Adipose tissue (tissue), 3 donors: ENCODE measurements around the gene TEX36. TPM values are rescaled to one million over a fixed set of nuclear protein-coding genes. Genes with fewer than 3 reads are reported as not detected.
"Not testable (repeated sequence)": the region's sequence is repeated elsewhere in the genome, so short reads cannot be mapped to it uniquely, and the experiment has no call there.

Source experiments
- H3K27ac ChIP-seq: one replicate; pipeline ENCODE4 v1.5.1; 2013; ENCODE audit warnings: low read depth, low read length
- WGBS, 3 donors: extraction: QIAGEN DNeasy Blood & Tissue Kit; methylation state at CpG; one replicate each; pipeline ENCODE4 v1.1.7; 2013; 5-methylcytosine and 5-hydroxymethylcytosine counted together
- polyA plus RNA-seq, 3 donors: library from polyadenylated mRNA; stranded (reverse); fragments of 200-250 nt; gene quantifications; one replicate each; pipeline ENCODE4 v1.2.3, GENCODE V29; 2013
- donor health status: healthy with polysubstance abuse.
- donor health status: Bipolar disorder and iron deficiency.
- donor health status: healthy.

TEX36 gene
- polyA plus RNA-seq, 3 donors: not detected

DNA sequence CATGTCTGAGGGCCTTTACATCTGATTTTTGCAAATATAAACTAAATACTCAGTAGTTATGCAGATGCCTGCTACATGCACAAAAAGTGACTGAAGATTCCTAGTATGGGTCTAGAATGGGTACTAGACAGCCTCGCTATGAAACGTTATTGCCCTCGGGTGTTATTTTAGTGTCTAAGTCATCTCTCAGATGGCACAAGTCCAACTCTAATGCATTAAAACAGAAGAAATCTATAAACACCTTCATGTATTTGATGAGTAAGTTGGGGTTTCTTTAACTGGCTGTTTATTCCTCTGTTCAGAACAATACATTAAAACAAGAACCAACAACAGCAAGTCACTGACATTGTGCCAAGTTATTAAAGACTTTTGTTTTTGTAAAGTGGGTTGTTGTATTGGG lies 41.6 kb downstream of the TEX36 start:
- H3K27ac ChIP-seq: no peak overlapping the region
- WGBS, 3 donors: 74 to 86% (median 80%) methylated on average over 3 of the region's 3 CpGs

DNA sequence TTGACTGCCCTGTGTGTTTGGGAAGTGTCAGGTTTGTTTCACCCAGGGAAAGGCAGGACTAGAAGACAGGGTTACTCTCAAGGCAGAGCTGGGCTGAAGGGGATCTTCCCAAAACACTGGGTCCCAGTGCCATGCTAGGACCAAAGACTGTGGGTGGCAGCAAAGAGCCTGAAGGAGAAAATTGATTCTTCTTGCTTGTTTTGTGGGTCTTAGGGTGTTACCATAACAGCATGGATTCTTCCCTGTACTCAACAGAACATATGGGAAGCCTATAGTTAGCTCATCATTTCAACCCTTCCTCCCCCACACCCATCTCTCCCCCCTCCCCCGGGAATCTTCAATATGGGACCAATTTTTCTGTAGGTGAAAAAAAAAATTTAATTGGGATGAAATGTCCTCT lies 42.3 kb downstream of the TEX36 start:
- H3K27ac ChIP-seq: no peak overlapping the region
- WGBS, 3 donors: 78 to 94% (median 79%) methylated on average over 1 of the region's 1 CpG

DNA sequence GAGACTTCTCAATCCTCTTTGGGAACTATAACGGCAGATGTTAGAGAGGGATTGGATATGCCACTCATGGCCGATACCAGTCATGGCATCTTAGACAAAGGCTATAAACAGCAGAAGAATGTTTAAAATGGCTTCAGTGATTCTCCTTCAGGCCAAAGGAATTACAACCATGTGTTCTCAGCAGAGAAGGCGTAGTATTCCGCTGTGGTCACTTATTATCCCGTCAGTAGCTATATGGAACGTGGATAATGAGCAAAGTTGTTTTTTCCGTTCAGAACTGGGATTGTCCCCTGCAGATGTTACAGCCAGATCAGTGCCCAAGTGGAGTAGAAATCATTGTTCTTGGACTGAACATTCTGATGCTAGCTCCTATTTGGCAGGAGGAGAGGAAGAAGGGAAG lies 43.1 kb downstream of the TEX36 start:
- no peak overlapping the region for H3K27ac ChIP-seq
- WGBS, 3 donors: 78 to 89% (median 80%) methylated on average over 7 of the region's 7 CpGs

DNA sequence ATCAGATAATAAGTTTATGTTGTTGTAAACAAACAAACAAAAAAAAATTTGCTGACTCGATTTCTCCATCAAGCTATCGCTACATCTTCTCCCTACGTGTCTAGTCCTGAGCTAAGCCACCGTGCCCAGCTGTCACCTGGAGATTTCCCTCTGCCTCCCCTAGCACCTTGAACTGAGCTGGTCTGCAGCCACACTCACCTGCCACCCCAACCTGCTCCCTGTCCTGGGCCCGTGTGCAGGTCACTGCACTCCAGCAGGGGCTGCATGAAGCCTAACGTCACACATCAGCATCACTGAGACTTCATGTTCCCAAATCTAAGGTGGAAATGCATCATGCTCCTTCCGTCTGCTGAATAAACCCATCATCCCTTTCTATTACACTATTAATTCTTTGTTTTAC lies 44.4 kb downstream of the TEX36 start:
- WGBS, 3 donors: 59 to 76% (median 71%) methylated on average over 7 of the region's 7 CpGs

DNA sequence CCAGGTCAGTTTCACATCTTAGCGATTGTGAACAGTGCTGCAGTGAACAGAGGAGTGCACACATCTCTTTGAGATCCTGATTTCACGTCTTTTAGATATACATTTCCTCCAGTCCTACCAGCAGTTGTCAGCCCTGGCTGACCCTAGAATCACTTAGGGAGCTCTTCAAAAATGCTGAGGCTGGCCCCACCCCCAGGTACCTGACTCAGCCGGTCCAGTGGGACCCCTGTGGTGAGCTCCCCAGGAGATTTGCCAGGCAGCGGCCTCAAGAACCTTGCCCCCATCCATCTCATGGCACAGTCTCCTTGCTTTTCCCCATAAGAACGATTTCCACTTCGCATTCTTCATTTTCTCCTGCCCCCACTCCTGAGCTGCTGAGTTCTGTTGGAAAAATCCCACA lies 45.5 kb downstream of the TEX36 start:
- WGBS, 3 donors: 65 to 81% (median 81%) methylated on average over 6 of the region's 6 CpGs
- no peak overlapping the region for H3K27ac ChIP-seq

More for the DNA sequence above, 44.4 kb downstream of the TEX36 start:
- H3K27ac ChIP-seq: no peak overlapping the region

DNA sequence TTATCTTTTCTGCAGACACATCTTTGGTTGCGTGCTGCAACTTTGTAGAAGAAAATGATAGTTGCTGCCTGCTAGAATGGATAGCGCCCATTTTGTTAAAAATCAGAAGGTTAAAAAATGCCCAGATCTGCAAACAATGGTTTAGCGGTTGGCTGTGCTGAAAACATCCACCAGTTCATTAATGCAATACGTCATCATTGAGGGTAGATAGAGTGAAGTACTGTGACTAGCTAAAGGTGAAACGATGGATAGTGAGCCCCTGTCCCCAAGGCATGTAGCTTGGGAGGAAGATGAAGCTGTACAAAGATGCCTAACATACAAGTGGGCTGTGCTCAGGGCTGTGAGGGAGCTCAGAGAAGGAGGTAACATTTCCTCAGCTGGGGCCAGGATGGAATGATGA lies 48.4 kb downstream of the TEX36 start:
- 83 to 95% (median 87%) methylated on average over 5 of the region's 5 CpGs for whole genome bisulfite sequencing, 3 donors
- no peak overlapping the region for H3K27ac ChIP-seq

DNA sequence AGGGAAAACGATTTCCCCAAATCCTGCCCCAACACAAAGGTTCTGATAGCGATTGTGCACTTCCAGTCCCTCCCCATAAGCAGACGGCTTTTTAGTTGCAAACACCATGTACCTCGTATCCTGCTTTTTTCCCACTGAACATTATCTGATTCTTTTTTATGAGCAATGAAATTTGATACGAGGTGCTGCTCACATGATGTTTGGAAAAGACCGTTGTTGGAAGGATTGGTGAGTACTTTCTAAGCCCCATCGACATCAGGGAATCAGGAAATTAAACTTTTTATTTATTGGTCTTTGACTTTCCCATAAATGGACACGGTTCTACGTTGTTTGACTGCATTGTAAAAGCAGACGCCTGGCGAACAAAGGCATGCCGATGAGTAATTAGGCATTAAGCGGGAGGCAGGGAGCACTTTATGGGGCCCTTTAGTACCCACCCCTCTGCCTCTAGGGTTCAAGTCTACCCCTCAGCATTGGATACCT lies 49.4 kb downstream of the TEX36 start:
- 48 to 61% (median 60%) methylated on average over 13 of the region's 13 CpGs for WGBS, 3 donors
- H3K27ac ChIP-seq: no peak overlapping the region

DNA sequence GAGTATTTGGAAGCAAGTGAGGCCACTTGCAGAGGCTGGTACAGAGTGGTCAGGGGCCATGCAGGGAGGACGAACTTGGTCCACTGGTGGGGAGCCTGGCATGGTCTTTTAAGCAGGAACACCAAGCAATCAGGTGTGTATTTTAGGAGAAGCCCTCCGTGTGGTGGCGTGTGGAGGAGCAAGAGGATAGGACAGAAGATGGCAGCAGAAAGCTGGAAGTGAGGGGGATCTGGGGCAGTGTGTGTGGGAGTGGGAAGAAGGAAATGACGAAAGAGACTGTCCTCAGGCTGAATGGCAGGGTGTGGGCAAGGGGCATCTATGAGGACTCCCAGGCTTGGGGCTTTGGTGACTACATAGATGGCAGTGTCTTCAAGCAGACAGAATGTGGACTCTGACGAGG lies 51.2 kb downstream of the TEX36 start:
- WGBS, 3 donors: 78 to 83% (median 82%) methylated on average over 5 of the region's 5 CpGs
- no peak overlapping the region for H3K27ac ChIP-seq

DNA sequence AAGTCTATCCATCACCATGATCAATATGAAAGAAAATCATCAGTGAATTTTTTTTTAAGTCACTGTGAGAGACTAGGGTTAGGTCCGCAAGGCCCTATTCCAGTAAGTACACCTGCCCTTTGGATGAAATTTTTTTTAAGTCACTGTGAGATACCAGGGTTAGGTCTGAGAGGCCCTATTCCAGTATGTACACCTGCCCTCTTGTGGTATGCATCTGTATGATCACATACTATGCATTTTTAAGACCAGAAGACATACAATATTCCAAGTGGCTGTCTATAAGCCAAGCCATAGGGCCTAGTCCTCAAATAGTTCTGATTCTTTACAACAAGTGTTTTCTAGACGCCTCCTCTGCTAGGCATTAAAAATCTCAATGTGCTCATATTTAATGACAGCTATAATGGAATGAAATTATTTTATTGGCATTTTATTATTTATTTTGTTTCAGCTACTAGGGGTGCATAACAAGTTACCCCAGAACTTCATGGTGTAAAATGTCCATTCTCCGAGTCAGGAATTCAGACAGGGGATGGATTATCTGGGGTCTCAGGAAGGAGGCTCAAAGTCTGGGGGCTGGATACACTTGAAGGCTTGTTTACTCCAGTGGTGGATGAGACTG lies 53.1 kb downstream of the TEX36 start:
- WGBS, 3 donors: 62 to 90% (median 89%) methylated on average over 3 of the region's 3 CpGs
- H3K27ac ChIP-seq: no peak overlapping the region

DNA sequence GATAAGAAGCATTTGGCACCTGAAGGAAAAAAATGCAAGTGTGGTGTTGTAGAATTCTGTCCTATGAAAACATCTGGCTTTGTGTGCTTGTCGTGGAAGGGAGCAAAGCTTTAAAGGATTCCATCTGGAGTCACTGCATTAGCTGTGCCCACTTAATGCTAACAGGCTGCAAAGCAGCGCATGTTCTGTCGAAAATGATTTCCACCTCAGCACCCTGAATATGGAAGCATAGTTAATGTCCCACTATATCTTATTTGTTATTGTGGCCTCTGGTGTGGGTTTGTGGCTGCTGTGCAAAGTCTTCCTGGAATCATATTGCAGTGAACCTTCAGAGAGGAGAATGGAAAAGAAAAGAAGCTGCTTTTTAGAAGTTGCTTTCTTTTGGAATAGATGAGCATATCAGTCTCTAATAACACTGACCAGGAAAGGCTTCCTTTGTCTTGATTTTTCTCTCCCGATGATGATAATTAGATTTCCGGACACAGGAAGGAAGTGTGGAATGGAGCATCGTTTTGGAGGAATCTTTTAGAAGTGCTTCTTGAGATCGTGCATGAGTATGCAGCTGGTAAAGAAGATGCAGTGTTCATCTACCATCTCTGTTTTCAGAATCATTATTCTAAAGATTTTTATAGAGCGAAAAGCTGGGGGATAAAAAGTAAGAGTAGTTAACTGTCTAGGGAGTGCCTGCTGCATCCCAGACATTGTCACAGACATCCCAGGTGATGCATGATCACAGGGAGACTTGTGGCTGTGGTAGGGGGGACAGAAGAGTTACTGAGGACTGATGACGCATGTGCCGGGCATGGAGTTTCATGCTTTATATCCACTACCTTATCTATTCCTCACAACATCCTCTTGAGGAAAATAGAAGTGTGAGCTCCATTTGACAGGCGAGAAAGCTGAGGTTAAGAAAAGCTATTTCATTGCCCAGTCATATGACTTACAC lies 54.6 kb downstream of the TEX36 start:
- H3K27ac ChIP-seq: no peak overlapping the region
- WGBS, 3 donors: 69 to 81% (median 72%) methylated on average over 11 of the region's 11 CpGs

DNA sequence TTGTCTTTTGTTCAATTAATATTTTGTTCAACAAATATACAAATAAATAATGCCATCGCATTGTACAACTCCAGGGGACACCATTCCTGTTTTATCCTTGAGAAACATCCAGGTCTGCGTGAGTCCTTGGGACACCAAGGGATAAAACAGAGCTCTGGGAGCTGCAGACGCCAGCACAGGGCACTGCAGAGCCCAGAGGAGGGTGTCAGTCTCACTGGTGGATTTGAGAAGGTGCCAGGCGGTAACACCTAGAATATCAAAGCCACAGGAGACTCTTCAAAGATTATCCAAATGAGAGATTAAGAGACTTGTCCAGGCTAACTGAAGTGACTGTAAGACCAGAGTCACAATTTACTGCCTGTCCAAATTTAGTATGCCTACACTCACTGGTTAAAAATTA lies 55.3 kb downstream of the TEX36 start:
- WGBS, 3 donors: 73 to 90% (median 90%) methylated on average over 4 of the region's 4 CpGs
- H3K27ac ChIP-seq: no peak overlapping the region

DNA sequence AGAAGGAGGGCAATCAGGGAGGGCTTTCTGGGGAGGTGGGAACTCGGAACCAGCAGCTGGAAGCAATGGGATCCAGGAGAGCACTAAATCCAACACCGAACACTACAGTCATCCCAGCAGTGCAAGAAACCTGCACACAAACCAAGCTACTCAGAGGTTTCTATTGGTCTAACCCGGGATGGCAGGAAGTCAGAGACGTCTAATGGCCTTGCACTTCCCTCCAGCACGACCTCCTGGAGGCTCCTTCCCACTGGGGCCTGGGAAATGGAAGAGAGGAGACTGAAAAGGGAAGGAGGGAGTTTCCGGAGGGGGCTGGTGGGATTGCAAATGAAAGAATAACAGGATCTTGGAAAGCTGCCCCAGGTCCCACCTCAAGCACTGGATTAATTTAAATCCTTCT lies 56.3 kb downstream of the TEX36 start:
- 34 to 65% (median 36%) methylated on average over 6 of the region's 6 CpGs for WGBS, 3 donors
- no peak overlapping the region for H3K27ac ChIP-seq

DNA sequence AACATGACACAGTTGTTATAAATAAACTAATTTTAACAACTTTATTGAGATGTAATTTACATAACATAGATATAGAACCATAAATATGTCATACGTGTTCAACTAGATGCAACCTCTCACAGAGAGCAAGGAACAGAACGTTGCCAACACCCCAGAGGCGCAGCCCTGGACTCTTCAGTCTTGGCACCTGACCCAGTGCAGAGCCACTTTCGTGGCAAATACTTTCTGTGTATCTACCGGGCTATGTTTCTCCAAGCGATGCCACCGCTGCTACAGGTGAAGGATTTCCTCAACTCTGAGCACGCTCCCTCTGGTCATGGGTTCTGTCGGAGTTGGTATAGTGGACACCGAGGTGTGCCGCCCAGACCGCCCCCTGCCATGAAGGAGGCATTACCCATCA lies 57.4 kb downstream of the TEX36 start:
- 88 to 92% (median 89%) methylated on average over 12 of the region's 12 CpGs for WGBS, 3 donors
- no peak overlapping the region for H3K27ac ChIP-seq

DNA sequence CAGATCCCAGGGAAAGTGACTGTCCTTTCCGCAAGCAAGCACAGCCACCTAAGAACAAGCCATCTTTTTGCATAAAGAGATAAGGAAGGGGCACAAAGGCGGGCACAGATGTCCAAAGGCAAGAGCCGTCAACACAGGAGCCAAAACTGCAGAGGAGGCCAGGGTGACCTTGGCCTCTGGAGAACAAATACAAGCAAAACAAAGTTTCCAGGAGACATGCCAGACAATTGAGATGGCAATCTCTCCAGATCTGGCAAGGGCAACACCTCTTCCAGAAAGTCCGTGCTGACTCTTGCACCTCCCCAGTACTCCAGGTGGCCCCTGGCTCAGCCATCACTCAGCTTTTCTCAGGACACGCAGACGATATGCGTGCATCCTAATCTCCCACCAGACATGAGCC lies 58.2 kb downstream of the TEX36 start:
- WGBS, 3 donors: 44 to 89% (median 88%) methylated on average over 7 of the region's 7 CpGs
- no peak overlapping the region for H3K27ac ChIP-seq

DNA sequence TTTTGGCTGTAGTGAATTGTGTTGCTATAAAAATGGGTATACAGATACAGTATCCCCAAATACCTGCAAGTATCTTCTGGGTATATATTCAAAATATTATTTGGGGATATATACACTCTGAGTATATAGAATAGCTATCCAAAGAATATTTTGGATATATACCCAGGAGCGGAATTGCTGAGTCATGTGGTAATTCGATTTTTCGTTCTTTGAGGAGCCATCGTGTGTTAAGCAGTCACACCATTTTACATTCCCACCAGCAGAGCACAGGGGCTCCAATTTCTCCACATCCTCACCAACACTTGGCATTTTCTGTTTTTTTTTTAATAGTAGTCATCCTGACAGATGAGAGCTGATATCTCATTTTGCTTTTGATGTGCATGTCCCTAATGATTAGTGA lies 61.9 kb downstream of the TEX36 start:
- 95 to 97% (median 95%) methylated on average over 4 of the region's 4 CpGs for WGBS, 3 donors
- no peak overlapping the region for H3K27ac ChIP-seq

DNA sequence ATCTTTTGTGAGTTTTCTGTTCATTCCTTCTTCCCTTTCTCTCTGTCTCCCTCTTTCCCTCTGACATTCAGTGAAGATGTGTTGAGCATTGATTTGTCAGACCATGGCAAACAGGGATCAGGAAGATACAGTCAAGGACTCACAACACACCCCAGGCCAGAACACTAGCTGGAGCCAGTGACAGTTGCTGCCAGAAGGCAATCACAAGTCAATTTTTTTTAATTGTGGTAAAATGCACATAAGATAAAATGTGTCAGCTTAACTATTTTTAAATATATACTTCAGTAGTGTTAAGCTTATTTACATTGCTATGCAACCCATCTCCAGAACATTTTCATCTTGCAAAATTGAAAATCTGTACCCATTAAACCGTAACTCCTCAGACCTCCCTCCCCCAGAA lies 62.6 kb downstream of the TEX36 start:
- no peak overlapping the region for H3K27ac ChIP-seq
- 41 to 87% (median 85%) methylated on average over 1 of the region's 1 CpG for WGBS, 3 donors

DNA sequence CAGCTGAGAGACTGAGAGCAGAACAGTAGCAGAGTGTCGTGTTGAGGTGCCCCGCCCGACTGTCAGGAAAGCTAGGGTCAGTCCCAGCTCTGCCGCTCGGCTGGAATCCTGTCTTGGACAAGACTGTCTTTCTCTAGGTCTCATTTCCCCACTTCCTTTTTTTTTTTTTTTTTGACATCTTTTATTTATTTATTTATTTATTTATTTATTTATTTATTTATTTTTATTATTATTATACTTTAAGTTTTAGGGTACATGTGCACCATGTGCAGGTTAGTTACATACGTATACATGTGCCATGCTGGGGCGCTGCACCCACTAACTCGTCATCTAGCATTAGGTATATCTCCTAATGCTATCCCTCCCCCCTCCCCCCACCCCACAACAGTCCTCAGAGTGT lies 69.9 kb downstream of the TEX36 start:
- 86 to 93% (median 90%) methylated on average over 7 to 8 of the region's 8 CpGs for WGBS, 3 donors
- not testable (repeated sequence) for H3K27ac ChIP-seq

DNA sequence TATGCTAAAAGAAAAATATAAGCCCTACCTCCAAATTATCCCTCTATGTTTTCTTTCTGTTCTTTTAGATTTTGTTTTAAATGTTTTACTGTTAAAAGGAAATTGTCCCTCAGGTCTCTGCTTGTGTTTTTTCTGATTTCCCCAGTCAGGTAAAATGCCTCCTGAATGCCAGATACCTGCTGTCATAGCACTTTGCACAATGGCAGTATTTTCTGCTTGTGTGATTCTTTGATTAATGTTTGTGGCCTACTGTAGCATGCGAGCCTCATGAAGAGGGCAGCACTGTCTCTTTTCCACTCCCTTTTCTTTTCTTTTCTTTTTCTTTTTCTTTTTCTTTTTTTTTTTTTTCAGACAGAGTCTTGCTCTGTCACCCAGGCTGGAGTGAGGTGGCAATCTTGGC lies 71.2 kb downstream of the TEX36 start:
- 79 to 89% (median 86%) methylated on average over 1 of the region's 1 CpG for WGBS, 3 donors
- no peak overlapping the region for H3K27ac ChIP-seq

DNA sequence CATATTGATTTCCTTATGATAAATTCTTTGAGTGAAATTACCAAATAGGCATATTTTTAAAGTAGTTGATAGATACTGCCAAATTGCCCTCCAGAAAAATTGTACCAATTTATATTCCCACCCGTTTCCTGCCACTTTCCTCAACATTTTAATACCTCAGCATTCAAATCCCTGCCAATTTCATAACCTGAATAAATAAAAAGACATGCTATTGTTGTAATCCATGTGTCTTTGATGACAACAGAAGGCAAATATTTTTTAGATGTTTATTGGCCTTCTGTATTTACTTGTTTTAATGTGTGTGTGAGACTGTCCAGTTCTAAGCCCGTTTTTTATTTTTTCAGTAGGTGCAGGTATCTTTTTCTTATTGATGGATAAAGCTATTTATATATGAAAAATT lies 71.7 kb downstream of the TEX36 start:
- WGBS, 3 donors: 69 to 76% (median 73%) methylated on average over 2 of the region's 2 CpGs
- no peak overlapping the region for H3K27ac ChIP-seq

DNA sequence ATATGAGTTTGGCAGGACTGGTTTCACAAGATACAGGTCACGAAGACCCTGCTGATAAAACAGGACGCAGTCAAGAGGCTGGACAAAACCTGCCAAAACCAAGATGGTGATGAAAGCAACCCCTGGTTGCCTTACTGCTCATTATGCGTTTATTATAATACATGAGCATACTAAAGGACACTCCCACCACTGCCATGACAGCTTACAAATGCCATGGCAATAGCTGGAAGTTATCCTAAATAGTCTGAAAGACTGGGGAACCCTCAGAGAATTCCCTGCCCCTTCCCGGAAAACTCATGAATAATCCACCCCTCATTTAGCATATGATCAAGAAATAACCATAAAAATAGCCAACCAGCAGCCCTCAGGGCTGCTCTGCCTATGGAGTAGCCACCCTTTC lies 73.1 kb downstream of the TEX36 start:
- no peak overlapping the region for H3K27ac ChIP-seq
- 78 to 92% (median 86%) methylated on average over 4 of the region's 4 CpGs for WGBS, 3 donors
